A204.1 (cell line): ENCODE results near the gene BHLHE40.
A peak's percentile ranks its signal among the peaks of the same experiment; 100 is the strongest.
"Not testable (repeated sequence)": the region's sequence is repeated elsewhere in the genome, so short reads cannot be mapped to it uniquely, and the experiment has no call there.

ENCODE experiments used
- FAIRE-seq: peaks from 2 replicates; lab custom pipeline; 2012; peaks lifted over from hg19 to GRCh38; lab: Jason Lieb, UNC

BHLHE40 gene

DNA sequence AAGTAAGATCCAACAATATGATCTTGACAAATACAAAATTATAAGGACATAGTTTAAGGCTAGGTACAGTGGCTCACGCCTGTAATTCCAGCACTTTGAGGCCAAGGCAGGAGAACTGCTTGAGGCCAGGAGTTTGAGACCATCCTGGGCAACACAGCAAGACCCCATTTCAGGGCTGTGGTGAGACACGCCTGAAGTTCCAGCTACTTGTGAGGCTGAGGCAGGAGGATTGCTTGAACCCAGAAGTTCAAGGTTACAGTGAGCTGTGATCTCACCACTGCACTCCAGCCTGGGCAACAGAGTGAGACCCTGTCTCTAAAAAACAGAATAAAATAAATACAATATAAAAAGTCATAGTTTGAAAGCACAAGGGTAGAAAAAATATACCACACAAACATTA lies 17.4 kb upstream of the BHLHE40 start:
- FAIRE-seq = not testable (repeated sequence)

GRCh38 chr3:4963669-4964570 lies 15.3 kb upstream of the BHLHE40 start:
- FAIRE-seq = no peak

DNA sequence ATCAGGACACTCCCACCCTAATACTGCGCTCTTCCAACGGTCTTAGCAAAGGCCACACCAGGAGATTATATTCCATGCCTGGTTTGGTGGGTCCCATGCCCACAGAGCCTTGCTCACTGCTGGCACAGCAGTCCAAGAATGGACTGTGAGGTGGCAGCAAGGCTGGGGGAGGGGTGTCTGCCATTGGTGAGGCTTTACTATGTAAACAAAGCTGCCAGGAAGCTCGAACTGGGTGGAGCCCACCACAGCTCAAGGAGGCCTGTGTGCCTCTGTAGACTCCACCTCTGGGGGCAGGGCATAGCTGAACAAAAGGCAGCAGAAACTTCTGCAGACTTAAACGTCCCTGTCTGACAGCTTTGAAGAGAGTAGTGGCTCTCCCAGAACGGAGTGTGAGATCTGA lies 13.2 kb upstream of the BHLHE40 start:
- not testable (repeated sequence) for FAIRE-seq

DNA sequence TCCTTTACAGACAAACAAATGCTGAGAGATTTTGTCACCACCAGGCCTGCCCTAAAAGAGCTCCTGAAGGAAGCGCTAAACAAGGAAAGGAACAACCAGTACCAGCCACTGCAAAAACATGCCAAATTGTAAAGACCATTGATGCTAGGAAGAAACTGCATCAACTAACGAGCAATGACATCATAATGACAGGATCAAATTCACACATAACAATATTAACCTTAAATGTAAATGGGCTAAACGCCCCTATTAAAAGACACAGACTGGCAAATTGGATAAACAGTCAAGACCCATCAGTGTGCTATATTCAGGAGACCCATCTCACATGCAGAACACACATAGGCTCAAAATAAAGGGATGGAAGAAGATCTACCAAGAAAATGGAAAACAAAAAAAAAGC lies 11.6 kb upstream of the BHLHE40 start:
- not testable (repeated sequence) for FAIRE-seq

DNA sequence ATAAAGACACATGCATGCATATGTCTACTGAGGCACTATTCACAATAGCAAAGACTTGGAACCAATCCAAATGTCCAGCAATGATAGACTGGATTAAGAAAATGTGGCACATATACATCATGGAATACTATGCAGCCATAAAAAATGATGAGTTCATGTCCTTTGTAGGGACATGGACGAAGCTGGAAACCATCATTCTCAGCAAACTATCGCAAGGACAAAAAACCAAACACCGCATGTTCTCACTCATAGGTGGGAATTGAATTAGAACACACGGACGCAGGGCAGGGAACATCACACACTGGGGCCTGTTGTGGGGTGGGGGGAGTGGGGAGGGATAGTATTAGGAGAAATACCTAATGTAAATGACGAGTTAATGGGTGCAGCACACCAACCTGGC lies 7.8 kb upstream of the BHLHE40 start:
- FAIRE-seq = not testable (repeated sequence)

DNA sequence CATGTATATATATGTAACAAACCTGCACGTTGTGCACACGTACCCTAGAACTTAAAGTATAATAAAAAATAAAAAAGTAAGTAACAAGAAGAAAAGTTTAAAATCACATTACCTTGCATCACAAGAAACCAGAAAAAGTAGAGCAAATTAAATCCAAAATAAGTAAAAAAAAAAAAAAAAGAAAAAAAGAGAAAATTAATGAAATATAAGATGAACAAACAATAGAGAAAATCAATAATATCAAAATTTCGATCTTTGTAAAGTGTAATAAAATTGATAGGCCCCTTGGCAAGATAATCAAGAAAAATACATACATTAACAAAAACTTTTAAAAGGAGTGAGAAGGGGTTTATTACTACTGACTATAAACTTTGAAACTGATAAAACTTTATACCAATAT lies 7.4 kb upstream of the BHLHE40 start:
- peak; percentile 19 for FAIRE-seq

- no peak for FAIRE-seq
These were observed 6.3 kb upstream of the BHLHE40 start for GRCh38 chr3:4972652-4973643.

DNA sequence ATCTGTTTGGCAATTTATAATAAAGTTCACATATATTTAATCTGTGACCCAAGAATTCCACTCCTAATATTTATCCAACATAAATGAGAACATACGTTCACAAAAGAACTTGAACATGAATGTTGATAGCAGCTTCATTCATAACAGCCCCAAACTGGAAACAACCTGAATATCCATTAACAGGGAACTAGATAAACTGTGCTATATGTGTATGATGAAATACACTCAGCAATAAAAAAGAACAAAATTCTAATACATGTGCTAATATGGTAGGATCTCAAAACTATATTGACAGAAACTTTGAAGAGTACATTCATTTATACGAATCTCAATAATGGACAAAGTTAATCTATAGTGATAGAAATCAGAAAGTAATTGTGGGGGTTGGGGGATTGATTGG lies 5.1 kb upstream of the BHLHE40 start:
- FAIRE-seq = no peak

DNA sequence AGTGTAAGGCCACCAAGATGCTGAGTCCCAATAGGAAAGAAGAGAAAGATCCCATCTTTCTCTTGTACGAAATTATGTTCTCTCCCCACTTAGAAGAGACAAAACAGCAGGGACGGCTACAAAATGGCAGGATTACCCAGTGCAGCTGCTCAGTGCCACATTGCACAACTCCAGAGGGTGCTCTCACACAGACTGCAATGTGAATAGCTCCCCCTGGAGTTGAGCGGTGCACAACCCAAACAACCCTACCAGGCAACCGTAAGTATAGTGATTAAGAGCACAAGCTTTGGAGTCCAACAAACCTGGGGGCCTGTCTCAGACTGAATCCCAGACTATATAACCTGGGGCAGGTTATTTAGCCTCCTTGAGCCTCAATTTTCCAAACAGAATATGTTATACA lies 3.1 kb upstream of the BHLHE40 start:
- FAIRE-seq = no peak

DNA sequence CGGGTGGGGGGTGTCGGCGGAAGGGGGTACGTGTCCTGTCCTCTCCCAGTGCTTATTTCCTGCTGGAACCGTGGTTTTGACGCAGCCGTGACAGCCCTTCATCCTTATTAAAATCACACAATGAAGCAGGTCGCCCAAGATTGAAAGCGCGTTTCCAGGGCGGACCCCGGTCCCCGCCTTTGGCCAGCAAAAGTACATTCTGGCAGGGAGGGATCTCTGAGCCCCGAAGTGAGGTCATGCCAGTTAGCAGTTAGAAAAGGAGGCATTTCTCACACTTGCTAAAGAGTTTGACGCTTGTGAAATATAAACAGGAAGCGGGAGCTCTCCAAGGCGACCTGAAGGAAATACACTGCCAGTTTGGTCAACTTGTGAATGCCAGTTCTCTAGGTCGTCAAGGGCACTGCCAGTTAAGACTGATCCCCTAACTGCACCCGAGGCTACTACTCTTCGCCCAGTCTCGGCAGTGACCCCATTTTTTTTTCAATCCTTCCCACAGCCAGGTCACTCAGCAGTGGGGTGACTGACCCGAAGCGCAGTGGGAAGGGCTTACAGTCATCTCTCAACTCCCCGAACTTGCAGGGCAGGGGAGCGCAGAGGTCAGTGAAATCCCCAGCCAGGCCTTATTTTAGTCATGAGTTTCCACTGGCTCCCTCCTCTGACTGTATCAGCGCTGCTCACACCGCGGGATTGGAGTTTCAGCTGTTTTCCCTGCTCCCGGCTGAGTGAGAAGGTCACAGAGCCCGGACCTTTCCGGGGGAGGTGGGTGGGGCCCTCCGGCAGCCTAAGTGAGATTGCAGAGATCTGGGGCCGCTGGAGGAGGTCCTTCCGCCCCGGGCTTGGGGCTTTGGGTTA lies 2.0 kb upstream of the BHLHE40 start:
- FAIRE-seq = no peak

DNA sequence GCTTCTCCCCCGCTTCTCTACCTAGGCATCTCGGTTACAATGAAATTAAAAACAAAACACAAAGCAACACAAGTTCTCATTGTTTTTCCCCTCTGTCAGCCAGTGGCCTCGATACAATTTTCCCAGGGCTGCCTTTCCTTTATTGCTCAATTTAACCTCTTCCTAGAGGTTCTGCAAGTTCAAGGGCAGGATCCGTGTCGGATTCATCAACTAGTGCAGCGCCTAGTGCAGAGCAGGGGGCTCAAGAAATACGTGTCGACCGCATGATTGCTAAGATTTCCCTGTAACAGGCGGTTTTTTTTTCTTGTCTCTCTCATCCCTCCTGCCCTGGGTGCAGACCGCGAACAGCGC lies 1.4 kb upstream of the BHLHE40 start:
- FAIRE-seq = no peak

GRCh38 chr3:4978204-4978965 lies 852 bp upstream of the BHLHE40 start:
- no peak for FAIRE-seq

- no peak for FAIRE-seq
These were observed 240 bp upstream of the BHLHE40 start for GRCh38 chr3:4978966-4979427.

GRCh38 chr3:4980229-4981203 lies 1.3 kb downstream of the BHLHE40 start:
- FAIRE-seq = no peak

DNA sequence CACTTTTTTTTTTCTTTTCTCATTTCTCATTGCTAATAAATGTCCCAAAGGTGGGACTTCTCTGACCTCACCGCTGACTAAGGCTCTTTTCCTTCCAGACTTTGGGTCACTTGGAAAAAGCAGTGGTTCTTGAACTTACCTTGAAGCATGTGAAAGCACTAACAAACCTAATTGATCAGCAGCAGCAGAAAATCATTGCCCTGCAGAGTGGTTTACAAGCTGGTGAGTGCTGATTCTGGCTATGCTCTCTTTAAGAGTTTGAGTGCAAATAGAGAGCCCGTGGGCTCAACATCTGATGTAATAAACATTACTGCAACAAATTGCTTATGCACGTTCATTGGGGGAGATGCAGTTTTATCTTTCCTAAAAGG lies 2.0 kb downstream of the BHLHE40 start:
- no peak for FAIRE-seq

GRCh38 chr3:4981665-4982494 lies 2.6 kb downstream of the BHLHE40 start:
- FAIRE-seq = no peak

GRCh38 chr3:4982773-4983738 lies 3.8 kb downstream of the BHLHE40 start:
- no peak for FAIRE-seq
